Peyer's patch (tissue), 4 donors: ENCODE measurements around the gene BAHCC1.
A peak's percentile ranks its signal among the peaks of the same experiment; 100 is the strongest.

Experiments used
- POLR2A ChIP-seq, 2 donors: fragments of 450-650 bp; IDR thresholded peaks; one replicate each; pipeline ENCODE4 v1.5.1; 2017; ENCODE audit warnings: antibody characterized with exemption in 2 of 2, mild to moderate bottlenecking in 2 of 2, moderate library complexity in 2 of 2
- TF ChIP-seq, protein P1 (sequence below), 6 experiments: fragments of 450-650 bp in 4 of 6; fragments of 200-600 bp in 2 of 6; sonication (generic) in 1 of 6; IDR thresholded peaks; one replicate each; pipeline ENCODE4 v1.5.1; 2017 to 2019; ENCODE audit warnings: antibody characterized with exemption in 6 of 6, mild to moderate bottlenecking in 3 of 6, moderate library complexity in 1 of 6

GRCh38 chr17:81385320-81386111 lies 9.7 kb upstream of the BAHCC1 start:
- TF ChIP-seq, protein P1, sequence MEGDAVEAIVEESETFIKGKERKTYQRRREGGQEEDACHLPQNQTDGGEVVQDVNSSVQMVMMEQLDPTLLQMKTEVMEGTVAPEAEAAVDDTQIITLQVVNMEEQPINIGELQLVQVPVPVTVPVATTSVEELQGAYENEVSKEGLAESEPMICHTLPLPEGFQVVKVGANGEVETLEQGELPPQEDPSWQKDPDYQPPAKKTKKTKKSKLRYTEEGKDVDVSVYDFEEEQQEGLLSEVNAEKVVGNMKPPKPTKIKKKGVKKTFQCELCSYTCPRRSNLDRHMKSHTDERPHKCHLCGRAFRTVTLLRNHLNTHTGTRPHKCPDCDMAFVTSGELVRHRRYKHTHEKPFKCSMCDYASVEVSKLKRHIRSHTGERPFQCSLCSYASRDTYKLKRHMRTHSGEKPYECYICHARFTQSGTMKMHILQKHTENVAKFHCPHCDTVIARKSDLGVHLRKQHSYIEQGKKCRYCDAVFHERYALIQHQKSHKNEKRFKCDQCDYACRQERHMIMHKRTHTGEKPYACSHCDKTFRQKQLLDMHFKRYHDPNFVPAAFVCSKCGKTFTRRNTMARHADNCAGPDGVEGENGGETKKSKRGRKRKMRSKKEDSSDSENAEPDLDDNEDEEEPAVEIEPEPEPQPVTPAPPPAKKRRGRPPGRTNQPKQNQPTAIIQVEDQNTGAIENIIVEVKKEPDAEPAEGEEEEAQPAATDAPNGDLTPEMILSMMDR (IDR thresholded peaks at IDR 0.05): no peak
- peak; percentile 53 to 66 for TF ChIP-seq POLR2A (IDR thresholded peaks at IDR 0.05)
